A673 (cell line): ENCODE measurements around the gene LARP4B.

Experiments used
- CTCF ChIP-seq: fragments of 300-800, 200-600 bp; sonication (generic); conservative IDR thresholded peaks from 2 replicates; pipeline ENCODE4 v1.5.1; 2017; ENCODE audit warnings: low read depth, mild to moderate bottlenecking, antibody characterized with exemption, low read length, moderate library complexity, mixed read lengths
- EZH2 ChIP-seq: fragments of 200-600 bp; sonication (generic); IDR thresholded peaks from 2 replicates; pipeline ENCODE4 v1.6.1; 2017; ENCODE audit warnings: borderline replicate concordance, low read depth, mild to moderate bottlenecking, mixed read lengths, antibody characterized with exemption, low read length; ENCODE audit not compliant: poor library complexity, severe bottlenecking

- TF ChIP-seq CTCF (no peak), EZH2 (no peak)
These were observed 146.2 kb downstream of the LARP4B start for GRCh38 chr10:785089-785860.
